Occipital lobe (tissue), 2 donors: ENCODE data around the gene RBM38. TPM values are rescaled to one million over a fixed set of nuclear protein-coding genes. Genes with fewer than 3 reads are reported as not detected.

ENCODE experiments used
- DNase-seq: peaks from one replicate; lab custom pipeline; 2025; lab: John Stamatoyannopoulos, UW
- total RNA-seq: library from RNA; depleted of rRNA; stranded (reverse); fragments of >200 nt; gene quantifications from one replicate; pipeline ENCODE4 v1.2.3, GENCODE V29; 2014

Gene RBM38
- total RNA-seq, 1 donor from 2014 or later = 11.2 TPM

DNA sequence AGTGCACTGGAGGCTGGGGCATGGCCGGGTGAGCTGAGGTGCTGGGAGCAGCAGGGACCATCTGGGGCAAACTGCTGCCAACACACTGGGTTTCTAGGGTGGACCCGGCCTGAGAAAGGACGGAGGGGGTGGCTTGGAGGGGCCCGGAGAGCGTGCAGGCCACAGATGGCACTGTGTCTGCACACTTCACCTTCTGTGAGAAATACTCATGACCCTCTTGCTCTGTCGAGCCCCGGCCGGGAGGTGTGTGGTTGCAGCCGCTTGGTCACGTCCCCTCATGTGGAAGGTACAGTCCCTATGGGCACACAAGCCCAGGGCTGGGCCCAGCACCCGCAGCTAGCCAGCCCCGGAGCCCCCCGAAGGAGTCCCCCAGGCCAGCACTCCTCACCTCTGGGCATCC lies 59.7 kb downstream of the RBM38 start:
- no peak for DNase-seq

GRCh38 chr20:57451431-57451794 lies 60.2 kb downstream of the RBM38 start:
- no peak for DNase-seq

DNA sequence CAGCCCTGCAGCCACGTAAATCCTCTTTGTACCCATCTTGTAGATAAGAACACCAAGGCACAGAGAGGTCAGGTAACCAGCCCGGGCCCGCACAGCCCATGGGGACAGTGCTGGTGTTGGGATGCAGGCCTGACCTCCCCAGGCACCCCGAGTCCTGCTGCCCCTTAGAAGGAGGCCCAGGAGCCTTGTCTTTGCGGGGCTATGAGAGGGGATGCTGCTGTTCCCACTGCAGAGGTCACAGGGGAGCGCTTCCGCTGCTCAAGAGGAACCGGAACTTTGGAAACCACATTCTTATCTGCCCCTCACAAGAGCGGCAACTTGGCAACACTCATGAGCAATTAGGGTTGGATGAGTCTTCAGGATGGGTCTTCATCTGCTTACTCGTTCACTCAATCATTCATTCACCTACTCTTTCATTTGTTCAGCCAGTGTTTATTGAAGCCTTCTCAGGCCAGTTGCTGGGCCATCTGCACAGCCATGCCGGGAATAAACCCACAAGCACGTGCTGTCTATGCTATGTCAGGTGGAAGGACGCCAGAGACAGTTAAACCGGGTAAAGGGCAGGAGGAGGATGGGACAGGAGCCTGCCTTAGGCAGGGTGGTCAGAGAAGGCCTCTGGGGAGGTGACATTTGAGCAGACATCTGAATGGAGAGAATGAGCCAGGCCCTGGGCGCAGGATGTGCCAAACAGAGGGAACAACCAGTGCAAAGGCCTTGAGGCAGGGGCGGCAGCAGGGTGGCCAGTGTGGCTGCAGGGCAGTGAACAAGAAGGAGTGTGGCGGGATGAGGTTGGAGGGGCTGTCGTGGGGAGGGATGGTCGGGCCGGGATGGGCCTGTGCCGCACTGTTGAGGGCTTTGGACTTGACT lies 60.8 kb downstream of the RBM38 start:
- no peak for DNase-seq

DNA sequence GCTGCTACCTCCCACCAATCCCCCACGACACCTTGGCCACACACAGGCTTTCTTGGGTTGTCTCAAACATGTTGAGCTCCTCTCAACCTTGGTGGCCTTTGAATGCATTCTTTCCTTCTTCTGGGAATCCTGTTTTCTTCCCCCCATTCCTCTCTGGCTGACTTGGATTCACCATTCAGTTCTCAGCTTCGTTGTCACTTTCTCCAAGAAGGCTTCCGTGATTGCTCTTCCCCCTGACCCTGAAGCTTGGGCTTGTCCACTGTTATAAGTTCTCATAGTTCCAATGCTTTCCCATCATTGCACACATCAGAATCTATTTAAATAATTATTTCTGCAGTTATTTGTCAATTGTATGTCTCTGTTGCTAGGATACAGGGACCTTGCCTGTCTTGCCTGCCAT lies 64.2 kb downstream of the RBM38 start:
- DNase-seq = no peak

- no peak for DNase-seq
Observed at GRCh38 chr20:57456116-57456515, 64.9 kb downstream of the RBM38 start.

GRCh38 chr20:57457243-57458095 lies 66.3 kb downstream of the RBM38 start:
- no peak for DNase-seq

DNA sequence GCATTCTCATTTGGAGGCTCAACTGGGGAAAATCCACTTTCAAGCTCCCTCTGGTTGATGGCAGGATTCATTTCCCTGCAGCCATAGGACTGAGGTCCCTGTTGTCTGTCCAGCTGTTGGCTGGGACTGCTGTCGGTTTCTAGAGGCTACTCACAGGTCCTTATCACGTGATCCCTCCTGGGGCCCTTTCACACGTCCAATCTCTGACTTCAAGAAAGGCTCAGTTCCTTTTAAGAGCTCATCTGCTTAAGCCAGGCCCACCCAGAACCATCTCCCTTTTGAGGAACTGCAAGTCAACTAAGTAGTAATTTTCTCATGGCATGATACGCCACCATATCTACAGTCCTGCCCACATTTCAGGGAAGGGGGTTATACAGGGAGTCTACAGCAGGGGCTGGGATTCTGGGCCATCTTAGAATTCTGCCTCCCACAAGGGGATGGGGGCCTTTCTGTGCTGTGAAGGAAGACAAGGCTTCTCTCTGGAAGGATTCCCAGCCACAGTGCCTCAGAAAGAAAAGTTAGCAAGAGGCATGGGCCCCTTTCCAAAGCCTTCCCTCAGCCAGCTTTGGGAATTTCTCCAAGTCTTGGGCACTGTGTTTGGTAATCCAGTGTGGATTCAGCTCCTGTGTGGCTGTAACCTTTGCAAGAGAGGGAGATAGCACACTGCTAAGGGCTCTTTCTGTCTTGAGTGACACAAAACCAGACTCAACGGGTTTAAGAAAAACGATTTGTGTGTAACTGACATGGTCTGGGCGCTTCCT lies 67.4 kb downstream of the RBM38 start:
- DNase-seq = no peak

Other genes with a start within 250 kb of the RBM38 start
- 8.7 TPM for gene BMP7, start 124.8 kb upstream of the RBM38 start, total RNA-seq
- gene SPO11, start 61.6 kb upstream of the RBM38 start, total RNA-seq = not detected
- 35.2 TPM for gene RAE1, start 40.1 kb upstream of the RBM38 start, total RNA-seq
- not detected for gene CTCFL, start 133.7 kb downstream of the RBM38 start, total RNA-seq
- gene PCK1, start 169.7 kb downstream of the RBM38 start, total RNA-seq = 0.31 TPM
- gene ZBP1, start 229.0 kb downstream of the RBM38 start, total RNA-seq = not detected